GM19240 (cell line): Measurements from ENCODE around the gene ING5.
"Not testable (repeated sequence)": the region's sequence is repeated elsewhere in the genome, so short reads cannot be mapped to it uniquely, and the experiment has no call there.

Source experiments
- DNase-seq: peaks from one replicate; pipeline ENCODE4 v3.0.0; 2011; ENCODE audit warnings: low spot score; ENCODE audit not compliant: insufficient read length

The ING5 gene

DNA sequence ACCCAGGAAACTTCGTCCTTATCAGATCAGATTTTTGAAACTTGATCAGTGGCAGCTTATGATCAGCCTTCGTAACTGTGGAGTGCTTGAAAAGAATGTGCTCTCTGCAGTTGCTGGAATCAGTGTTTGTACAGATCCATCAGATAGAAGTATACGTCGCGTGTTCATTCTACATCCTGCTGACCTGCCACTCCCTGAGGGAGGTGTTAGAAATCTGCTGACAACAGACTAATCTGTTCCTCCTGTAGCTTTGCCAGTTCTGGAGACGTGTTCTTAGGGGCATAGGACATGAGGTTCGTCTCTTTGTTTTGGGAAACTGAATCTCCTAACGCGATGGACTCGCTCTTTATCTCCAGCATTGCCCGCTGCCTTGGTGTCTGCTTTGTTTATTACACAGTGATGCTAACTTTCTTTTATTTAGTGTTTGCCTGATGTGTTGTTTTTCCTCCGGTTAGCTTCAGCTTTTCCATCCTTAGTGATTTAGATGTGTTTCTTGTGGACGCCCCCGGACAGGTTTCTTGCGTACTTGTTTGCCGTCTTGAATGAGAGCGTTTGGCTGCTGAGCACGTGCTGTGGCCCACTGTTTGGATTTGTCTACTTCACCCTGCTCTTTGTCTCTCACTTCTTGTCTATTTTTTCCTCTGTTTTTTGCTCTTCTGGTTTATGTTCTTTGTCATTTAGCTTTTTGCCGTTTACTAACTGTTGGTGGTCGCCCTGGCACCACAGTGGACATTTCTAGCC is 57.4 kb downstream of the ING5 start:
- no peak for DNase-seq

DNA sequence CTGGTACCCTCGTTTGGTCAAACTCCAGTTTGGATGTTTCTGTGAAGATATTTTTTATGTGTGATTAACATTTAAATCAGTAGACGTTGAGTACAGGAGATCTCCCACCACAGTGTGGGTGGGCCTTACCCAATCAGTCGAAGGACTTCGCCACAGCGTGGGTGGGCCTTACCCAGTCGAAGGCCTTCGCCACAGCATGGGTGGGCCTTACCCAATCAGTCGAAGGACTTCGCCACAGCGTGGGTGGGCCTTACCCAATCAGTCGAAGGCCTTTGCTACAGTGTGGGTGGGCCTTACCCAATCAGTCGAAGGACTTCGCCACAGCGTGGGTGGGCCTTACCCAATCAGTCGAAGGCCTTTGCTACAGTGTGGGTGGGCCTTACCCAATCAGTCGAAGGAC is 58.1 kb downstream of the ING5 start:
- not testable (repeated sequence) for DNase-seq

DNA sequence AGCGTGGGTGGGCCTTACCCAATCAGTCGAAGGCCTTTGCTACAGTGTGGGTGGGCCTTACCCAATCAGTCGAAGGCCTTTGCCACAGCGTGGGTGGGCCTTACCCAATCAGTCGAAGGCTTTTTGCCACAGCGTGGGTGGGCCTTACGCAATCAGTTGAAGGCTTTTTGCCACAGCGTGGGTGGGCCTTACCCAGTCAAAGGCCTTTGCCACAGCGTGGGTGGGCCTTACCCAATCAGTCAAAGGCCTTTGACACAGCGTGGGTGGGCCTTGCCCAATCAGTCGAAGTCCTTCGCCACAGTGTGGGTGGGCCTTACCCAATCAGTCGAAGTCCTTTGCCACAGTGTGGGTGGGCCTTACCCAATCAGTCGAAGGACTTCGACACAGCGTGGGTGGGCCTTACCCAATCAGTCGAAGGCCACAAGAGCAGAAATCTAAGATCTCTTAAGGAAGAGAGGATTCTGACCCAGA is 58.5 kb downstream of the ING5 start:
- no peak for DNase-seq

DNA sequence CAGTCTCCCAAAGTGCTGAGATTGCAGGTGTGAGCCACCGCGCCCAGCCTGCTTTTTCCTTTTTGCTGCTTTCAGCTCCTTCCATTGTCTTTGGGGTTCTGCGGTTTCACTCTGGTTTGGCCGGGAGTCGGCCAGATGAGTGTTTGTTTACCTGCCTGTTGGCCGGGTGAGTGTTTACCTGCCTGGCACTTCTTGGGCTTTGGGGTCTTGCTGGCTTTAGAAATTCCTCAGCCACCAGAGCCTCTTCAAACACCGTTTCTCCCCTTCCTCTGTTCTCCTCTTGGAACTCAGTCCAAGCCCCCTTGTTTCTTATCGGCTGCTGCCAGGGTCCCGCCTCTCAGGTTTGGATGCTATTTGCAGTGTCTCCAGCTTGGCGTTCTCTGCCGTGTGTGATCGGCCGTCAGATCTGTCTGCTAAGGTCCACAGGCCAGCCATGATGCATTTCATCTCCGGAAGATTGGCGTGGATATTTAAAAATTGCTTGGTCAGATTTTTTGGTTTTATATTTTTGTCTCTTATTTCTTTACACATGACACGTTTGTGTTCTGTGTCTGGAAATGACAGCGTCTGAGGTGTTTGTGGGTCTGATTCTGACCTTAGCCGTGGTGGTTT is 60.6 kb downstream of the ING5 start:
- no peak for DNase-seq

DNA sequence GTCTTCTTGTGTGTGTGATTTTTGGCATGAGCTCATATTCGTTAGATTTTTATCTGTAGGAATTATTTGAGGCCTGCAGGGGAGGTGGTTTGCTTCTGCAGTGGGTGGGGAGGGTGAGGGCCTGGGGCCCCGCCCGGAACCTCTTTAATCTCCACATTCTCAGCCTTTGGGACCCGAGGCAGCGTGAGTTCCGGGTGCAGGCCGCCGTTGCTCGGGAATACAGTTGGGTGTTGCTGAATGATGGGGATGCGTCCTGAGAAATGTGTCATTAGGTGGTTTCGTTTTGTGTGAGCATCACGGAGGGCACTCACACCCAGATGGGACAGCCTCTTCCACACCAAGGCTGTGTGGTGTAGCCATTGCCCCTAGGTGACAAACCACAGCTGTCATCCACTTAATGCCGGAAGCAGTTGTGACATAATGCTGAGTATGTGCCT is 61.1 kb downstream of the ING5 start:
- DNase-seq, result no peak

DNA sequence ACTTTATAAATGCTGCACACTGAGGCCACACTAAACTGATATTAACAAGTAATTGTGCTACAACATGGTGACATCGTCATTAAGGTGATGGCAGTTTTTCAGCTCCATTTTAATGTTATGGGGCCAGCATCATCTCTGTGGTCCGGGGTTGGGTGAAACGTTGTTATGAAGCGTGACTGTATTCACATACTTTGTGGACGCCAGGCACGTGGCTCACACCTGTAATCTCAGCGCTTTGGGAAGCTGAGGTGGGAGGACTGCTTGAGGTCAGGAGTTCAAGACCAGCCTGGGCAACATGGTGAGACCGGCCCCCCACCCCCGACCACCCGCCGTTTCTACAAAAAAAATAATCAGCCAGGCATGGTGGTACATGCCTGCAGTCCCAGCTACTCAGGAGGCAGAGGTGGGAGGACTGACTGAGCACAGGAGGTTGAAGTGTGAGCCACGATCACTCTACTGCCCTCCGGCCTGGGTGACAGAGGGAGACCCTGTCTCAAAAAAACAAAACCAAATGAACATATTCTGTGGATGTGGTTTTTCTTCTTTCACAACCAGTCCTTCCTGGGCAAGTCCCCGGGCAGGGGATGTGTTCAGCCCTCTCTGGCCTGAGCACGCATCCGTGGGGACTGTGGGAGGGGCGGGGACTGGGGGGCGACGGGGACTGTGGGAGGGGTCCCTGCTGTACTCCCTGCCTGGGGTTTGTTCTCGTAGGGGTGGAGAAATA is 61.9 kb downstream of the ING5 start:
- DNase-seq, result no peak

DNA sequence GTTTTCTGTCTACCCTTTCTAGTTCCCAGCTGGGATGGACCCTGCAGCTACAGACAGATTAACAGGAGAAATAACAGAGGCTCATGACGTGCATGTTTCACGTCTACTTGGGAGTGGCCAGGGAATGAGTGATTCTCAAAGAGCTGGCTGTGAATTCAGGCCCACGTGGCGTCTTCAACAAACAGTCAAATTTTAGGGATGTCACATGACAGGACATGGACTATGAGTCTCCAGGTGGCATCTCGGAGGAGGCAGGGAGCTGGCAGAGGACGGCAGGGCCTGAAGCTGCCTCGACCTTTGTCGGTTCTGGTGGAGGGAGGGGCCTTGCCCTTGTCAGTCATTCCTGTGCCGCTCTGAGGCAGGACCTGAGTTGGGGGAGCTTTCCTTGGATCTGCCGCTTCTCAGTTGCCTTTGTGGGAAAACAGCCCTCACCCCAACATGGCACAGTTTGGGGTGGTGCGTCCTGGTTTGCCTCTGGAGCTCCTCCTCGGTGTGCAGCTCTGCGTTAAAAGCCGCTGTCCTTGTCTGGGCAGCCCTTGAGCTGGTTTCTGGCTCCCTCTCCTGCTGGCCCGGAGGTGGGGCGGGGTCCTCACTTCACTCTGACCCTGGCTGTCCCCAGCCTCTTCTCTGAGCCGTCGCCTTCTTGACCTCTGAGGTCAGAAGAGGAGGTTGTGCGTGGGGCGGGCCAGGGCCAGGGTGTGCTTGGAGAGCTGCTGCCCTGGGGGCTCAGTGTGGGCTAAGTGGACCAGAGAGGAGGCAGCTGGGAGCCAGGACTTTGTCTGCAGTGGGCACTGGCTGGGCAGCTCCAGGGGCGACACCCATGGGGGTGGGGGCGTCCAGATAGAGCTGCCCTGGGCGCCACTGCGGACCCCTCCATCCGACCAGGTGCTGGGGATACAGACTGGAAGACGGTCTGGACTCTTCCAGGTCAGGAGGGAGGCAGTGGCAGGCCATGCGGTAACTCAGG is 62.7 kb downstream of the ING5 start:
- DNase-seq, result no peak

DNA sequence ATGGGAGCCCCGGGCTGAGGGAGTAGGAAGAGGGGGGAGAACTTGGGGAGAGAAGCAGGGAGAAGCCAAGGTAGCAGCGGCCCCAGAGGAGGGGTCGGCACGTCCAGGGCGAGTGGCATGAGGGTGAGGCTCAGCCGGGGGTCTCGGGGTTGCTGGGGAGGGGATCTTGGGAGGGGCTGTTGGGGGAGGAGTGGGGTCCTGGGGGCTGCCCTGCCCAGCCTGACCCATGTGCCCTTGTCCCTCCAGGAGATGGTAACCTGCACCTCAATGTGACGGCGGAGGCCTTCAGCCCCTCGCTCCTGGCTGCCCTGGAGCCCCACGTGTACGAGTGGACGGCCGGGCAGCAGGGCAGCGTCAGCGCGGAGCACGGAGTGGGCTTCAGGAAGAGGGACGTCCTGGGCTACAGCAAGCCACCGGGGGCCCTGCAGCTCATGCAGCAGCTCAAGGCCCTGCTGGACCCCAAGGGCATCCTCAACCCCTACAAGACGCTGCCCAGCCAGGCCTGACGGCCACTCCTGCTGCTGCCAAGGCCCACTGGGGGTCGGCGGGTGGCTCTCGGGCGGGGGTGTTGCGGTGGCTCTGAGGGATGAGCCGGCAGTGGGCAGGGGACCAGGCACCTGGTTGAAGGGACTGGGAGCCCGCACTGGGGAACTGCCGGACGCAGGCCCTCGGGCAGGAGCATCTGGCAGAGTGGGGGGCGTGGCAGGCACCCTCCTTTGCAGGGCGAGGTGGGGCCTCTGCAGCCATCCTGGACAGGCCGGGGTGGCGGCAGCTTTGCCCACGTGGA is 65.8 kb downstream of the ING5 start:
- DNase-seq, result no peak

DNA sequence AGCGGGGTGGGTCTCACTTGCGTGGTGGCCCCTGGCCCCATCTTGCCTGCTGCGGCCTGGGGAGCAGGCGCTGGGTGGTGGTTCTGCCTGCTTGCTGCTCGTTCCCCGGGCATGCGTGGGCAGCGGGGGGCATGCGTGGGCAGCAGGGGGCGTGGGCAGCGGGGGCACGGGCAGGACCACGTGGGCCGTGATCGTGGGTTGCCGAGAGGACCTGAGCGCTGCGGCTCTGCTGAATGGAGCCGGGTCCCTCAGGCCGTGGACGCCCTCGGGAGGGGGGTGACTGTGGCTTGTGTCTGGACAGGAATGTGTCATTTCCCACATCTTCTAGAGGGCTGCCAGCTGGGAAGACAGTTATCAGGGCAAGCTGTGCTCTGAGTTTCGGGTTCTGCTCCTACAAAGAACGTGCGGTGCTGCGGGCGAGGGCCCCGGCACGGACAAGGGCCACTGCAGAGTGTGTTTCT is 66.4 kb downstream of the ING5 start:
- no peak for DNase-seq

DNA sequence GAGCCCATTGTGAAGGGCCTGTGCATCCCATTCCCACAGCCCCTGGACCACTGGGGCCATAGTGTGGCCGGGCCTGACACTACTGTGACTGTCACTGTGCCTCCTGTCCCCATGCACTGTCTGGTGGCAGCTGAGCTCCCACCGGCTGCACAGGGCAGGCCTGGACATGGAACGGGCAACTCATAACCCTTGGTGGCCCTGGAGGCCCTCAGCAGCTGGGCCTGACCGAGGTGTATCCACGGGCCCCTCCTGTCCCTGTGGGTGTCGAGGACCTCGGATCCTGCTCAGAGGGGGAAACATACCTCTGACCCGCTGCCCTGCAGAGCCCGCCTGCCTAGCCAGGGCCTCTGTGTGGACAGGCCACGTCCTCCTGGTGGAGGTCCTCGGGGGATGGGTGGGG is 67.0 kb downstream of the ING5 start:
- no peak for DNase-seq

DNA sequence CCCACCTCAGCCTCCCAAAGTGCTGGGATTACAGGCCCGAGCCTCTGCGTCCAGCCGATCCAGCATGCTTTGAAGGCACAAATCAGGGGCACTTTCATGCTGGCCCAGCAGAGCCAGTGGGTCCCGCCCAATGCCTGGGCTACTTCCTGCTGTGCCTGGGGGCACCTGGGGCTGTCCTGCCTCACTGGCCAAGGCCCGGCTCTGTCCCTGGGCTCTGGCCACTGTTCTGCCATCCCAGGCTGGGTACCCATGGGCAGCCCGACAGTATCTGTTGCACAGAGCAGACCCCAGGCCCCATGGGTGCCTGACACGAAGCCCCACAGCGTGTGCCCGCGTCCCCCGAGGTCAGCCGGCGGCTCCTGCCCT is 68.0 kb downstream of the ING5 start:
- no peak for DNase-seq

DNA sequence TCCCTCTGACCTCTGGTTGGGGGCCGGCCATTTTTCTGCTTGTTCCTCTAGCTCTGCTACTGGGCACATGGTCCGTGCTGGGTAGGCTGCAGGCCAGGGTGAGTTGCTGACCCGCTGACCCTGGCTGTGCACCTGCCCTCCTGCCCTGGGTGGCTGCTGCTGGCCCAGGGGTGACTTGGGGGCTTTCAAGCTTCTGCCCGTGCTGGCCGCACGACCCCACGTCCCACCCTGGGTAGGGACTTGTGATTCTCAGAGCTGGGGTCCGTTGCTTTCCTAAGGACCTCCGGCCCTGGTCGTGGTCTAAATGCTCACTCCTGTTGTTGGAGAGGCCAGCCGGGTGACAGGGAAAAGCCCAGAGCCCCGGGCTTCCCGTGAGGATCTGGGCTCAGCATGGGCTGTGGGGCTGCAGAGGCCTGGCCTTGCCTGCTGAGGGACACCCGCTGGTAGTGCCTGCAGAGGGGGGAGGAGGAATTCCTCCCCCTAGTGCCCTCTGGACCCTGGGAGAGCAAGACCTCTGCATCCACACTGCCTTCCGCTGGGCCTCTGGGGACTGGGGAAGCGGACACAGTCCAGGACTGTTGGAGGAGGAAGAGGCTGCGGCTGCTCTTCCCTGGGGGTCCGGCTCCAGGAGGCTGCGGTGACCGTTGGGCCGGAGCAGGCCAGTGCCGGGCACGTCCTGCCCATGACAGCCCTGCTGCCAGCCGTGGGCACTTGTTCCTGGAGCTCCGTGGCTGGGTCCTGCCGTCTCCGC is 68.5 kb downstream of the ING5 start:
- no peak for DNase-seq

DNA sequence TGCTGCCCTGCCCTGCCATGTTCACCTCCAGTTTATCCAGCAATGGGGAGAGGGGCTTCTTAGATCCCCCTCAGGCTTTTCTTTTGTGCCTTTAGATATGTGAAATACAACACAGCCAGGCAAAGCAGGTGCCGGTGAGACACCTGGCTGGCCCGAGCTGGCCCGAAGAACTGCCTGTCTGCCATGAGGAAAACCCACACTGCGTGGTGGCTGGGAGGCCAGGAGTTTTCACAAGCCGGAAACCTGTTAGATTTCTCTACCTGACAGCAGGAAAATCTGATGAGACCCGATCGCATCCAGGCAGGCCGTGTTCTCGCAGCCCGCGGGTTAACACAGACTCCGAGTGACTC is 69.1 kb downstream of the ING5 start:
- DNase-seq, result no peak

DNA sequence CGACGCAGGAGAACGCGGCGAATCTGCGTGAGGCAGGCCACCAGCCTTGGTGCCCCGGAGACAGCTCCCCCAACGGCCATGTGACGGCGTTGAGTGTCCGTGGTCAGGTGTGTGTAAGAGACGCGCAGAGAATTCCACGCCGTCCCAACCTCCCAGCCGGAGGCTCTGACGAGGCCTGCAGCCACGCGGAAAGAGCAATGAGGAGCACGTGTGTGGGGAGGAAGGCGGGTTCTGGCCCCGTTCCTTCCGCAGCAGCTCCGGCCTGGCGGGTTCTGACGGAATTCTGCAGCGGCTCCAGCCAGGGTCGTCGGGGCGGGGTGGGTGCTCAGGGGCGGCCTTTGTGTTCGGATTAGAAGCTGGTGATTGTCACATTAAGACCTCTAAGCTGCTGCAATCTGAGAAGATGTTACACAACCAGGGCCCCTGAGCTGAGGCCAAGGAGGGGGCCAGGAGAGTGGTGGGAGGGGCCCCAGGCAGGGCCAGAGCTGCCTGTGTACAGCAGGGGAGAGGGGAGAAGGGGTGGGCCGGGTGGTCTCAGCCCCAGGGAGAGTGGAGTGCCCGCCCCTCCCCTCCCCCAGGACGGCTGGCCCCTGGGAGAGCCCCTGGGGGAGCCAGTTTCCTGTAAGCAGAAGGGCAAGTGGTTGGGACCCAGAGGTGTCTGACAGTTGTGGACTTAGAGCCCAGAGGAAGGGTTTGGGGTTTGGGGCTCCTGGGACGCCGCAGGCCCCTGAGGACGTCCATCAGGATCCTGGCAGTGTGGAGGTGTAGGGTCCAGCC is 69.6 kb downstream of the ING5 start:
- DNase-seq, result no peak

DNA sequence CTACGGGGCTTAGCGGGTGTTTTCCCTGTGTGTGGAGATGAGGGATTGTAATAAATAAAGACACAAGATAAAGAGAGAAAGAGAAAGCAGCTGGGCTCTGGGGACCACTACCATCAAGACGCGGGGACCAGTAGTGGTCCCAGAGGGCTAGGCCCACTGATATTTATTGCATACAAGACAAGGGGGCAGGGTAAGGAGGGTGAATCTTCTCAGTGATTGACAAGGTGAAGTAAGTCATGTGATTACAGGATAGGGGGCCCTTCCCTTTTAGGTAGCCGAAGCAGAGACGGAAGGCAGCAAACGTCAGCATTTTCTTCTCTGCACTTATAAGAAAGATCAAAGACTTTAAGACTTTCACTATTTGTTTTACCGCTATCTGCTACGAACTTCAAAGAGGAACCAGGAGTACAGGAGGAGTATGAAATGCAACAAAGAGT is 70.2 kb downstream of the ING5 start:
- DNase-seq, result no peak

DNA sequence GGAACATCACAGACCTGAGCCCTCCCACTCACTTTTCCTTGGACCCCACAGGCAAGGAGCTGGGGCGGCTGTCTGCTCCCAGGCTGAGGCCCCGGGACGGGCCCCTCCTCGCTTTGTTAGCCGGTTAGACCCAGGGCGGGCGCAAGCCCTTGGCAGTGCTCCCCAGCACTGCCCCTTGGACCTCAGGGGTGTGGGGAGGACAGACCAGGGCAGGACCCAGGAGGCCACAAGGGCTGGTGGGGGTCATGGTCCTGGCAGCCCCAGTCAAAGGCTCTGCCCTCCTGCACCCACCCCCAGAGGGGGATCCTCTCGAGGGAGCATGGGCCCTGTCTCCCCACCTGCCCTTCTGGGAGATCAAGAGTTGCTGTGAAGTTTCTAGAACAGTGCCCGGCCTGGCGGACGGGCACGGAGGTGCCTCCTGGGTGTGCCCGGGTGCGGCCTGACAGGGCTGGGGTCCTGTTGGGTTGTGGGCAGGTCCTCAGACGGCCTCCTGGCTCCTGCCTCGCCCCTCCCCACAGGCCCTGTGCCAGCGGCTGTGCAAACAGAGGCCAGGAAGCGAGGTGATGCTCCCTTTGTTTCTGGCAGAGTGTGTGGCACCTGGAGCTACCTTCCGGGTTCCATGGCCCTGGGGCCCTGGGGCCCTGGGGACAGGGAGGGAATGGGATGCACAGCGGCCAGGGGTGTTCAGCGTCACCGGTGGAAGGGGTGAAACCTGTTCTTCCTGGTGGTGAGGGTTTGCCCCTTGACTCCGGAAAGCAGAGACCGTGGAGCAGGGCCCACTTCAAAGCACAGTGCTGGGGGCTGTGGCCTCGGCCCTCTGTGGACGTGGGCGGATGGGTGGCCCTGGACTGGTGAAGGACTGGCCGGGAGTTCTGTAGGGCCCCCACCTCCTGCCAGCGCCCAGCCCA is 71.9 kb downstream of the ING5 start:
- no peak for DNase-seq

DNA sequence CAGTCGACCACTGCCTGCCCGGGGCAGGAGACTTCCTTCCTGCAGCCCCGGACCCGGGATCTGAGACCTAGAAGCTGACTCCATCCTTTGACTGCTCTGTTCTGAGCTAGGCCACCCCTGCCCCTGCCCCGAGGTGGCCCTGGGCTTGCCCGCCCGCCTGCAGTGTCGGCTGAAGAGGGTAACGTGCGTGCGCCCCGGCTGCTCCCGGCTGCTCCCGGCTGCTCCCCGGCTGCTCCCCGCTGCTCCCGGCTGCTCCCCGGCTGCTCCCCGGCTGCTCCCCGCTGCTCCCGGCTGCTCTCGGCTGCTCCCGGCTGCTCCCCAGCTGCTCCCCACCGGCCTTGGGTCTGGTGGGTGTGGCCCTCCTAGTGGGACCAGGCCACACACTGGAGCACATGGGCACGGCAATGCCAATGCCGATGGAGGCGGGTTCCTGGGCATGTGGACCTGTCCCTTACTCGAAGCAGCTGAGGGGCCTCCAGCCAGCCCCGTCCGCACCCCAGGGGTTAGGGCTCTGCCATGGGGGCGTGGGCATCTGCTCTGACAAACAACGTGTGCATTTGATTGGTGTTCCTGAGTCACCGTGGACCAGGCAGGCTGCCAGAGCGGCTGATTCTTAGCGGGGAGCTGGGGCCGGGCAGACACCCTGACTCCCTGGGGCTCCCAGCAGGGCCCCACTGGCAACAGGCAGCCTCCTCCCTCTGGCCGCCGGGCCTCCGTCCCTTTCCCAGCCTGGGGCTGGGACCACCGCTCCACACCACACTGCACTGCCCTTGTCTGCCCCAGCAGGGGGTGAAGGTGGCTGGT is 72.8 kb downstream of the ING5 start:
- DNase-seq, result no peak
